ENCODE results near the gene PPTC7.
"Not testable (repeated sequence)": the region's sequence is repeated elsewhere in the genome, so short reads cannot be mapped to it uniquely, and the experiment has no call there.

Gene PPTC7

GRCh38 chr12:110585231-110585799 is 2.2 kb upstream of the PPTC7 start:
- DNase-seq (ENCODE audit: low read depth), result no peak

GRCh38 chr12:110582276-110583136 is 612 bp downstream of the PPTC7 start:
- no peak for DNase-seq (ENCODE audit: low read depth)

- DNase-seq (ENCODE audit: low read depth), result no peak
Observed at GRCh38 chr12:110581931-110582275, 1.2 kb downstream of the PPTC7 start.

GRCh38 chr12:110579535-110580253 is 3.4 kb downstream of the PPTC7 start:
- DNase-seq (ENCODE audit: low read depth), result no peak

- no peak for DNase-seq (ENCODE audit: low read depth)
Observed at GRCh38 chr12:110578694-110579534, 4.2 kb downstream of the PPTC7 start.

- peak; percentile 86 for DNase-seq (ENCODE audit: low read depth)
Observed at GRCh38 chr12:110577864-110578693, 5.0 kb downstream of the PPTC7 start.

- no peak for DNase-seq (ENCODE audit: low read depth)
Observed at GRCh38 chr12:110576504-110576903, 6.6 kb downstream of the PPTC7 start.

- DNase-seq (ENCODE audit: low read depth), result no peak
Observed at GRCh38 chr12:110575326-110575725, 7.8 kb downstream of the PPTC7 start.

- DNase-seq (ENCODE audit: low read depth), result not testable (repeated sequence)
Observed at GRCh38 chr12:110574717-110575230, 8.3 kb downstream of the PPTC7 start.

GRCh38 chr12:110574044-110574443 is 9.1 kb downstream of the PPTC7 start:
- DNase-seq (ENCODE audit: low read depth), result no peak

- not testable (repeated sequence) for DNase-seq (ENCODE audit: low read depth)
Observed at GRCh38 chr12:110570798-110571197, 12.3 kb downstream of the PPTC7 start.

GRCh38 chr12:110569838-110570237 is 13.3 kb downstream of the PPTC7 start:
- DNase-seq (ENCODE audit: low read depth), result not testable (repeated sequence)

GRCh38 chr12:110568752-110569151 is 14.4 kb downstream of the PPTC7 start:
- no peak for DNase-seq (ENCODE audit: low read depth)

- DNase-seq (ENCODE audit: low read depth), result no peak
Observed at GRCh38 chr12:110566993-110567392, 16.1 kb downstream of the PPTC7 start.

- no peak for DNase-seq (ENCODE audit: low read depth)
Observed at GRCh38 chr12:110565894-110566871, 16.9 kb downstream of the PPTC7 start.

- no peak for DNase-seq (ENCODE audit: low read depth)
Observed at GRCh38 chr12:110564471-110564991, 18.6 kb downstream of the PPTC7 start.

- DNase-seq (ENCODE audit: low read depth), result peak; percentile 56
Observed at GRCh38 chr12:110563702-110564470, 19.2 kb downstream of the PPTC7 start.

- not testable (repeated sequence) for DNase-seq (ENCODE audit: low read depth)
Observed at GRCh38 chr12:110562386-110562785, 20.7 kb downstream of the PPTC7 start.
